Peyer's patch (tissue), 4 donors: Measurements from ENCODE around the gene INHBB. TPM values are rescaled to one million over a fixed set of nuclear protein-coding genes. Genes with fewer than 3 reads are reported as not detected.

Experiments
- DNase-seq, 3 donors: peaks; one replicate each; pipeline ENCODE4 v3.0.0-alpha.2; 2017 to 2019
- H3K27ac ChIP-seq, 4 donors: fragments of 200-600 bp; sonication (generic); one replicate each; pipeline ENCODE4 v1.5.1; 2016 to 2019
- H3K27me3 ChIP-seq, 2 donors: fragments of 200-600 bp; sonication (generic); one replicate each; pipeline ENCODE4 v1.5.1; 2019
- H3K36me3 ChIP-seq, 3 donors: fragments of 200-600 bp; sonication (generic); one replicate each; pipeline ENCODE4 v1.5.1; 2016 to 2019
- H3K4me1 ChIP-seq, 4 donors: fragments of 200-600 bp; sonication (generic); one replicate each; pipeline ENCODE4 v1.5.1; 2016 to 2019
- H3K4me3 ChIP-seq, 4 donors: fragments of 200-600 bp; sonication (generic); 1 replicate in 3 of 4; 2 replicates in 1 of 4; pipeline ENCODE4 v1.5.1; 2016 to 2019; ENCODE audit warnings: mild to moderate bottlenecking in 1 of 4
- H3K9me3 ChIP-seq, 4 donors: fragments of 200-600 bp; sonication (generic); one replicate each; pipeline ENCODE4 v1.5.1; 2016 to 2019; ENCODE audit warnings: mild to moderate bottlenecking in 1 of 4
- POLR2A ChIP-seq, 2 donors: fragments of 450-650 bp; IDR thresholded peaks; one replicate each; pipeline ENCODE4 v1.5.1; 2017; ENCODE audit warnings: antibody characterized with exemption in 2 of 2, mild to moderate bottlenecking in 2 of 2, moderate library complexity in 2 of 2
- total RNA-seq, 4 donors: library from RNA; depleted of rRNA; stranded (reverse); fragments of >200 nt; gene quantifications; one replicate each; pipeline ENCODE4 v1.1.0, GENCODE V29; 2016
- TF ChIP-seq, protein P1 (sequence below), 6 experiments: fragments of 450-650 bp in 4 of 6; fragments of 200-600 bp in 2 of 6; sonication (generic) in 1 of 6; IDR thresholded peaks; one replicate each; pipeline ENCODE4 v1.5.1; 2017 to 2019; ENCODE audit warnings: antibody characterized with exemption in 6 of 6, mild to moderate bottlenecking in 3 of 6, moderate library complexity in 1 of 6

INHBB gene
- total RNA-seq, 4 donors from 2014 or later: 0.70 to 1.1 (median 0.95) TPM; not detected in 1

DNA sequence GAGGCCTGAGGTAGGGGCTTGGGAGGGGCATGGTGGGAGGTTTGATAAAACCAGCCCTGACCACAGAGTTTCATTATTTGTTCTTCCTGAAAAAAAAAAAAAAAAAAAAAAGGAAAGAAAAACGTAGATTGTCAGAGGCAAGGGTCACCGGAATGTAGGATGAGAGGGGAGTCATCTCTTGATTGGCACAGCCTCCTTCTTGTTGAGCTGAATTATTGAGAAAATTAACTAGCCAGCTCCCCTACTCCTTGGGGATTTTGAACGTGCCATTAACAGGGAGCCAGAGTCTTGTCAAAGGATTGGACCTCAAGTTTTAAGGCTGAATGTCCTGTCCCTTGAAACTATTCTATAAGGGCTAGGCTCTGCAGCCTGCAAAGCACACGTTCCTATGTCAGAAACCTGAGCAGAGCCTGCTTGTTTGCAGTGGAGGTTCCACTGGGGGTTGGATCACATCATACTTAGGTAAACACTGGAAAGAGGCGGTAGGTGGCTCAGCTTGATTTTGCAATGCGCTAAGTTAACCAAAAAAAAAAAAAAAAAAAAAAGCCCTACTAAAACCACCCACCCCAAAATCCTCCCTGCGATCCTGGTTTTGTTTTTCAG lies 2.3 kb downstream of the INHBB start:
- no peak for DNase-seq
- H3K27me3 ChIP-seq: peaks cover 0 to 40% of the 10 kb centered on the region in 2 donors
- no peak overlapping the region for H3K4me3 ChIP-seq
- TF ChIP-seq POLR2A (IDR thresholded peaks at IDR 0.05): no peak
- TF ChIP-seq, protein P1, sequence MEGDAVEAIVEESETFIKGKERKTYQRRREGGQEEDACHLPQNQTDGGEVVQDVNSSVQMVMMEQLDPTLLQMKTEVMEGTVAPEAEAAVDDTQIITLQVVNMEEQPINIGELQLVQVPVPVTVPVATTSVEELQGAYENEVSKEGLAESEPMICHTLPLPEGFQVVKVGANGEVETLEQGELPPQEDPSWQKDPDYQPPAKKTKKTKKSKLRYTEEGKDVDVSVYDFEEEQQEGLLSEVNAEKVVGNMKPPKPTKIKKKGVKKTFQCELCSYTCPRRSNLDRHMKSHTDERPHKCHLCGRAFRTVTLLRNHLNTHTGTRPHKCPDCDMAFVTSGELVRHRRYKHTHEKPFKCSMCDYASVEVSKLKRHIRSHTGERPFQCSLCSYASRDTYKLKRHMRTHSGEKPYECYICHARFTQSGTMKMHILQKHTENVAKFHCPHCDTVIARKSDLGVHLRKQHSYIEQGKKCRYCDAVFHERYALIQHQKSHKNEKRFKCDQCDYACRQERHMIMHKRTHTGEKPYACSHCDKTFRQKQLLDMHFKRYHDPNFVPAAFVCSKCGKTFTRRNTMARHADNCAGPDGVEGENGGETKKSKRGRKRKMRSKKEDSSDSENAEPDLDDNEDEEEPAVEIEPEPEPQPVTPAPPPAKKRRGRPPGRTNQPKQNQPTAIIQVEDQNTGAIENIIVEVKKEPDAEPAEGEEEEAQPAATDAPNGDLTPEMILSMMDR (IDR thresholded peaks at IDR 0.05): no peak
- H3K36me3 ChIP-seq: no peaks in the 10 kb centered on the region
- no peaks in the 10 kb centered on the region for H3K9me3 ChIP-seq
- H3K4me1 ChIP-seq: peaks cover 0 to 39% (median 14%) of the 10 kb centered on the region in 4 donors
- H3K27ac ChIP-seq: no peak overlapping the region

- DNase-seq: no peak
- Histone ChIP-seq H3K36me3 (no peaks in the 10 kb centered on the region), H3K4me1 (peaks cover 0 to 33% (median 11%) of the 10 kb centered on the region in 4 donors), H3K27ac (no peak overlapping the region), H3K27me3 (peaks cover 0 to 33% of the 10 kb centered on the region in 2 donors), H3K4me3 (no peak overlapping the region), H3K9me3 (no peaks in the 10 kb centered on the region)
- TF ChIP-seq, protein P1 (IDR thresholded peaks at IDR 0.05): no peak
- TF ChIP-seq POLR2A (IDR thresholded peaks at IDR 0.05): no peak
These were observed 3.0 kb downstream of the INHBB start for GRCh38 chr2:120348737-120349439.

- Histone ChIP-seq H3K9me3 (no peaks in the 10 kb centered on the region), H3K36me3 (no peaks in the 10 kb centered on the region), H3K27ac (no peak overlapping the region), H3K4me1 (peaks cover 0 to 27% (median 8%) of the 10 kb centered on the region in 4 donors), H3K27me3 (peaks cover 0 to 27% of the 10 kb centered on the region in 2 donors), H3K4me3 (no peak overlapping the region)
- no peak for DNase-seq
- TF ChIP-seq POLR2A (IDR thresholded peaks at IDR 0.05): no peak
- TF ChIP-seq, protein P1 (IDR thresholded peaks at IDR 0.05): no peak
These were observed 3.5 kb downstream of the INHBB start for GRCh38 chr2:120349440-120349921.

DNA sequence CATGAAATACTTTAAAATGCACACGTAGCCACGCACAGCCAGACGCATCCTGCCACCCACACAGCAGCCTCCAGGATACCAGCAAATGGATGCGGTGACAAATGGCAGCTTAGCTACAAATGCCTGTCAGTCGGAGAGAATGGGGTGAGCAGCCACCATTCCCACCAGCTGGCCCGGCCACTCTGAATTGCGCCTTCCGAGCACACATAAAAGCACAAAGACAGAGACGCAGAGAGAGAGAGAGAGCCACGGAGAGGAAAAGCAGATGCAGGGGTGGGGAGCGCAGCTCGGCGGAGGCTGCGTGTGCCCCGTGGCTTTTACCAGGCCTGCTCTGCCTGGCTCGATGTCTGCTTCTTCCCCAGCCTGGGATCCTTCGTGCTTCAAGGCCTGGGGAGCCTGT lies 4.1 kb downstream of the INHBB start:
- Histone ChIP-seq H3K9me3 (no peaks in the 10 kb centered on the region), H3K27ac (no peak overlapping the region), H3K27me3 (peaks cover 0 to 21% of the 10 kb centered on the region in 2 donors), H3K4me1 (peaks cover 0 to 21% (median 7%) of the 10 kb centered on the region in 4 donors), H3K36me3 (no peaks in the 10 kb centered on the region), H3K4me3 (no peak overlapping the region)
- DNase-seq: no peak
- TF ChIP-seq, protein P1 (IDR thresholded peaks at IDR 0.05): no peak
- TF ChIP-seq POLR2A (IDR thresholded peaks at IDR 0.05): no peak

DNA sequence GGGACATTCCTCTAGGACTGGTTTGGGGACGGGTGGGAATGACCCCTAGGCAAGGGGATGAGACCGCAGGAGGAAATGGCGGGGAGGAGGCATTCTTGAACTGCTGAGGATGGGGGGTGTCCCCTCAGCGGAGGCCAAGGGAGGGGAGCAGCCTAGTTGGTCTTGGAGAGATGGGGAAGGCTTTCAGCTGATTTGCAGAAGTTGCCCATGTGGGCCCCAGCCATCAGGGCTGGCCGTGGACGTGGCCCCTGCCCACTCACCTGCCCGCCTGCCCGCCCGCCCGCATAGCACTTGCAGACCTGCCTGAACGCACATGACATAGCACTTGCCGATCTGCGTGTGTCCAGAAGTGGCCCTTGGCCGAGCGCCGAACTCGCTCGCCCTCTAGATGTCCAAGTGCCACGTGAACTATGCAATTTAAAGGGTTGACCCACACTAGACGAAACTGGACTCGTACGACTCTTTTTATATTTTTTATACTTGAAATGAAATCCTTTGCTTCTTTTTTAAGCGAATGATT lies 4.9 kb downstream of the INHBB start:
- Histone ChIP-seq H3K27me3 (peaks cover 0 to 20% of the 10 kb centered on the region in 2 donors), H3K4me1 (peaks cover 0 to 18% (median 5%) of the 10 kb centered on the region in 4 donors), H3K9me3 (no peaks in the 10 kb centered on the region), H3K27ac (no peak overlapping the region), H3K4me3 (no peak overlapping the region), H3K36me3 (no peaks in the 10 kb centered on the region)
- no peak for TF ChIP-seq POLR2A (IDR thresholded peaks at IDR 0.05)
- TF ChIP-seq, protein P1 (IDR thresholded peaks at IDR 0.05): no peak
- no peak for DNase-seq
